ENCODE measurements around the gene CH25H. TPM values are rescaled to one million over a fixed set of nuclear protein-coding genes. Genes with fewer than 3 reads are reported as not detected.

The CH25H gene
- polyA plus RNA-seq, 3 donors: 0.09 to 1.2 TPM; not detected in 1

- Mint-ChIP-seq H3K36me3 (peaks cover 53 to 68% of the 10 kb centered on the region in 2 donors), H3K4me1 (peaks cover 8% of the 10 kb centered on the region), H3K27ac (no peak overlapping the region), H3K27me3 (ENCODE audit: low read depth in 3 of 3) (peaks cover 0 to 1% (median 0%) of the 10 kb centered on the region in 3 donors), H3K4me3 (no peak overlapping the region), H3K9me3 (no peaks in the 10 kb centered on the region)
- Histone ChIP-seq H4K20me1 (ENCODE audit: insufficient read depth, low read length) (no peaks in the 10 kb centered on the region), H3K4me3 (replicated peaks in 1 of 3; ENCODE audit: low read depth in 2 of 3, low read length in 3 of 3) (no peak overlapping the region), H3K9ac (ENCODE audit: insufficient read depth, low read length, poor library complexity, severe bottlenecking) (no peak overlapping the region), H2AFZ (ENCODE audit: insufficient read depth, low read depth, low read length, poor library complexity, severe bottlenecking) (no peak overlapping the region), H3K4me1 (ENCODE audit: control insufficient read depth in 1 of 2, insufficient read depth in 2 of 2, low read length in 2 of 2) (peaks cover 6 to 10% of the 10 kb centered on the region in 2 donors), H3K36me3 (replicated peaks in 1 of 2; ENCODE audit: control insufficient read depth in 1 of 2, insufficient read depth in 2 of 2, low read length in 2 of 2) (peaks cover 58 to 71% of the 10 kb centered on the region in 2 donors), H3K9me3 (replicated peaks in 1 of 2; ENCODE audit: control insufficient read depth in 1 of 2, insufficient read depth in 1 of 2, low read length in 2 of 2) (no peaks in the 10 kb centered on the region), H3K27me3 (ENCODE audit: control insufficient read depth in 2 of 2, insufficient read depth in 2 of 2, low read length in 2 of 2) (no peaks in the 10 kb centered on the region), H3K79me2 (ENCODE audit: insufficient read depth, low read length) (no peaks in the 10 kb centered on the region), H3K4me2 (replicated peaks; ENCODE audit: extremely low read depth, low read length, poor library complexity, severe bottlenecking) (no peak overlapping the region), H3K27ac (ENCODE audit: low read depth in 1 of 2, low read length in 2 of 2) (no peak overlapping the region)
- TF ChIP-seq CTCF (IDR thresholded peaks at IDR 0.05): no peak
- intact Hi-C loops (cut with micrococcal nuclease): loop anchor here (5.0 to 10.0 kb wide), 2 partner anchors 282 to 365 kb away; partner anchors contain the start of gene ANKRD22 (in 1 of the 2)
- DNase-seq: no peak
- WGBS (ENCODE audit: insufficient coverage): 100% methylated on average over 2 of the region's 4 CpGs
Observed at GRCh38 chr10:89219513-89220218, 12.5 kb upstream of the CH25H start.

GRCh38 chr10:89217057-89217990 is 10.2 kb upstream of the CH25H start:
- H3K4me1 ChIP-seq (ENCODE audit: control insufficient read depth in 1 of 2, insufficient read depth in 2 of 2, low read length in 2 of 2): peaks cover 5 to 10% of the 10 kb centered on the region in 2 donors
- H3K4me3 ChIP-seq (replicated peaks in 1 of 3; ENCODE audit: low read depth in 2 of 3, low read length in 3 of 3): no peak overlapping the region
- peak overlapping the region in 1 of 2 donors; percentile 31 for H3K27ac ChIP-seq (ENCODE audit: low read depth in 1 of 2, low read length in 2 of 2)
- WGBS (ENCODE audit: insufficient coverage): 83% methylated on average over 1 of the region's 6 CpGs
- no peak overlapping the region for H3K9ac ChIP-seq (ENCODE audit: insufficient read depth, low read length, poor library complexity, severe bottlenecking)
- peaks cover 9% of the 10 kb centered on the region for H3K4me1 Mint-ChIP-seq
- no peaks in the 10 kb centered on the region for H3K79me2 ChIP-seq (ENCODE audit: insufficient read depth, low read length)
- H3K36me3 Mint-ChIP-seq: peaks cover 41 to 55% of the 10 kb centered on the region in 2 donors
- H3K4me2 ChIP-seq (replicated peaks; ENCODE audit: extremely low read depth, low read length, poor library complexity, severe bottlenecking): peak overlapping the region; percentile 28
- DNase-seq: peak; percentile 45 to 67 (median 53)
- H3K27me3 ChIP-seq (ENCODE audit: control insufficient read depth in 2 of 2, insufficient read depth in 2 of 2, low read length in 2 of 2): no peaks in the 10 kb centered on the region
- intact Hi-C loops (cut with micrococcal nuclease): loop anchor here (5.0 to 10.0 kb wide), 2 partner anchors 280 to 363 kb away; partner anchors contain the start of gene ANKRD22 (in 1 of the 2)
- H3K4me3 Mint-ChIP-seq: no peak overlapping the region
- H3K9me3 Mint-ChIP-seq: no peaks in the 10 kb centered on the region
- no peaks in the 10 kb centered on the region for H4K20me1 ChIP-seq (ENCODE audit: insufficient read depth, low read length)
- H3K9me3 ChIP-seq (replicated peaks in 1 of 2; ENCODE audit: control insufficient read depth in 1 of 2, insufficient read depth in 1 of 2, low read length in 2 of 2): no peaks in the 10 kb centered on the region
- H3K27ac Mint-ChIP-seq: peak overlapping the region in 3 of 7 donors; percentile 20 to 68 (median 61)
- H2AFZ ChIP-seq (ENCODE audit: insufficient read depth, low read depth, low read length, poor library complexity, severe bottlenecking): no peak overlapping the region
- peak; percentile 78 for TF ChIP-seq CTCF (IDR thresholded peaks at IDR 0.05)
- H3K27me3 Mint-ChIP-seq (ENCODE audit: low read depth in 3 of 3): peaks cover 0 to 2% (median 0%) of the 10 kb centered on the region in 3 donors
- H3K36me3 ChIP-seq (replicated peaks in 1 of 2; ENCODE audit: control insufficient read depth in 1 of 2, insufficient read depth in 2 of 2, low read length in 2 of 2): peaks cover 50 to 63% of the 10 kb centered on the region in 2 donors
